ENCODE results near the gene PITPNC1. TPM values are rescaled to one million over a fixed set of nuclear protein-coding genes. Genes with fewer than 3 reads are reported as not detected.

PITPNC1 gene
- total RNA-seq, 4 donors from 2014 or later, result 9.1 to 15.1 (median 13.3) TPM

GRCh38 chr17:67729903-67730302, 352.8 kb downstream of the PITPNC1 start:
- no peak for DNase-seq
- WGBS, 2 donors, result 85 to 88% methylated on average over 5 to 6 of the region's 6 CpGs
- H3K27ac ChIP-seq, result no peak overlapping the region
- H3K9me3 ChIP-seq, result peaks cover 0 to 5% (median 0%) of the 10 kb centered on the region in 3 donors
- no peak overlapping the region for H3K4me3 ChIP-seq
- H3K36me3 ChIP-seq, result peaks cover 18 to 98% (median 40%) of the 10 kb centered on the region in 3 donors
- no peaks in the 10 kb centered on the region for H3K4me1 ChIP-seq
- TF ChIP-seq POLR2A (IDR thresholded peaks at IDR 0.05), result no peak
- intact Hi-C loops (cut with DNase I), result no loop called here
- no peaks in the 10 kb centered on the region for H3K27me3 ChIP-seq

GRCh38 chr17:67730731-67731130, 353.6 kb downstream of the PITPNC1 start:
- Histone ChIP-seq H3K27ac (no peak overlapping the region), H3K9me3 (peaks cover 0 to 5% (median 0%) of the 10 kb centered on the region in 3 donors), H3K4me3 (no peak overlapping the region), H3K4me1 (no peaks in the 10 kb centered on the region), H3K27me3 (no peaks in the 10 kb centered on the region), H3K36me3 (peaks cover 18 to 97% (median 33%) of the 10 kb centered on the region in 3 donors)
- no peak for TF ChIP-seq POLR2A (IDR thresholded peaks at IDR 0.05)
- TF ChIP-seq CTCF (IDR thresholded peaks at IDR 0.05), result no peak
- DNase-seq, result no peak
- intact Hi-C loops (cut with DNase I), result no loop called here
- WGBS, 2 donors, result 53 to 62% methylated on average over 7 of the region's 7 CpGs

DNA sequence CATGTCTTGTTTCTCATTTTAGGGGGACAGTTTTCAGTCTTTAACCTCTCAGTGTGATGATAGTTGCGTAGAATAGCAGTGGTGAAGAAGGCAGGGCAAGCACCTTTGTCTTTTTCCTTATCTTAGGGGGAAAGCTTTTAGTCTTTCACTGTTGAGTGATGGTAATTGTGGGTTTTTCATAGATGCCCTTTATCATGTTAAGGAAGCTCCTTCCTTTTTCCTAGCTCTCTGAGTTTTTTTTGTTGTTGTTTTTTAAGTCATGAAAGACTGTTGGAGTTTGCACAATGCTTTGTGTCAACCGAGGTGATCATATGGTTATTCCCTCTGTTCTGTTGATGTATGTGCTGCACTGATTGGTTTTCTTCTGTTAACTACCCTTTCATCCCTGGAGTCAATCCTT, 356.4 kb downstream of the PITPNC1 start:
- peaks cover 20 to 97% (median 44%) of the 10 kb centered on the region in 3 donors for H3K36me3 ChIP-seq
- intact Hi-C loops (cut with DNase I), result no loop called here
- H3K9me3 ChIP-seq, result peaks cover 0 to 5% (median 0%) of the 10 kb centered on the region in 3 donors
- WGBS, 2 donors, result 75 to 82% methylated on average over 2 of the region's 2 CpGs
- H3K4me3 ChIP-seq, result no peak overlapping the region
- no peaks in the 10 kb centered on the region for H3K4me1 ChIP-seq
- DNase-seq, result no peak
- no peak overlapping the region for H3K27ac ChIP-seq
- no peaks in the 10 kb centered on the region for H3K27me3 ChIP-seq
- TF ChIP-seq CTCF (IDR thresholded peaks at IDR 0.05) (no peak), POLR2A (IDR thresholded peaks at IDR 0.05) (no peak)

DNA sequence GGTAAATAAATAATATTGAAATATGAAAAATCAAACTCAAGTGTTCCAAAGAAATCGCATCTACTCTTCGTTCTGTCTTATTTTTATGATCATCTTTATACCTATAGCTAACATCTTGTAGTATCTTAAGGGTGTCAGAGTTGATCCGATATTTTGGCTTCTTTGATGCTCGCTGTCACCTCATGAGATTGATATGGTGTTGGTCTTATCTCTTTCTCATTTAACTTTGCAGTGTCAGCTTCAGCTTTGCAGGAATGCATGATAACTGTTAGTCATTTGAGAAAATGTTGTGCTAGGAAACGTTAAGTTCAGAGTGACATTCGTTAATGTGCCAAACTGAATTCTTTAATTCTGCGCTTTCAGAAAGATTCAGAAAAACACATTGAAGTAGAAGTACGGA, 360.1 kb downstream of the PITPNC1 start:
- Histone ChIP-seq H3K27me3 (no peaks in the 10 kb centered on the region), H3K9me3 (no peaks in the 10 kb centered on the region), H3K4me3 (no peak overlapping the region), H3K4me1 (no peaks in the 10 kb centered on the region), H3K27ac (no peak overlapping the region), H3K36me3 (peaks cover 17 to 99% (median 57%) of the 10 kb centered on the region in 3 donors)
- intact Hi-C loops (cut with DNase I), result no loop called here
- WGBS, 2 donors, result 88 to 90% methylated on average over 8 of the region's 8 CpGs
- no peak for TF ChIP-seq POLR2A (IDR thresholded peaks at IDR 0.05)
- no peak for TF ChIP-seq CTCF (IDR thresholded peaks at IDR 0.05)
- no peak for DNase-seq

- no peaks in the 10 kb centered on the region for H3K4me1 ChIP-seq
- H3K4me3 ChIP-seq, result no peak overlapping the region
- no peaks in the 10 kb centered on the region for H3K27me3 ChIP-seq
- H3K9me3 ChIP-seq, result no peaks in the 10 kb centered on the region
- intact Hi-C loops (cut with DNase I), result no loop called here
- TF ChIP-seq POLR2A (IDR thresholded peaks at IDR 0.05) (no peak), CTCF (IDR thresholded peaks at IDR 0.05) (no peak)
- peaks cover 24 to 100% (median 41%) of the 10 kb centered on the region in 3 donors for H3K36me3 ChIP-seq
- DNase-seq, result no peak
- H3K27ac ChIP-seq, result no peak overlapping the region
- 54 to 68% methylated on average over 2 of the region's 2 CpGs for WGBS, 2 donors
These were observed 364.9 kb downstream of the PITPNC1 start for GRCh38 chr17:67742025-67742424.

Small RNA genes lying within 50 kb of the gene (small RNA-seq; reads per million reads assigned to genes)
- gene MIR548AA2 (0 reads per million in 4 donors), gene MIR548D2 (0 reads per million in 4 donors), gene RF00019 (0 reads per million in 4 donors), gene RN7SL756P (0 reads per million in 4 donors), gene SNORA38B (0.99 to 2.5 (median 1.7) reads per million in 4 donors)

Other genes starting within 250 kb of the PITPNC1 start
- 10 to 100 TPM; 11.4 to 42.5 (median 26.8) TPM for gene HELZ, start 132.1 kb upstream of the PITPNC1 start, total RNA-seq
- 10 to 100 TPM; 15.9 to 38.1 (median 25.8) TPM for gene PSMD12, start 10.7 kb upstream of the PITPNC1 start, total RNA-seq

Measured in esophagus squamous epithelium (tissue), 5 donors.